Measurements from ENCODE around the gene GOLGA6B.
"Not testable (repeated sequence)": the region's sequence is repeated elsewhere in the genome, so short reads cannot be mapped to it uniquely, and the experiment has no call there.

GOLGA6B gene, protein sequence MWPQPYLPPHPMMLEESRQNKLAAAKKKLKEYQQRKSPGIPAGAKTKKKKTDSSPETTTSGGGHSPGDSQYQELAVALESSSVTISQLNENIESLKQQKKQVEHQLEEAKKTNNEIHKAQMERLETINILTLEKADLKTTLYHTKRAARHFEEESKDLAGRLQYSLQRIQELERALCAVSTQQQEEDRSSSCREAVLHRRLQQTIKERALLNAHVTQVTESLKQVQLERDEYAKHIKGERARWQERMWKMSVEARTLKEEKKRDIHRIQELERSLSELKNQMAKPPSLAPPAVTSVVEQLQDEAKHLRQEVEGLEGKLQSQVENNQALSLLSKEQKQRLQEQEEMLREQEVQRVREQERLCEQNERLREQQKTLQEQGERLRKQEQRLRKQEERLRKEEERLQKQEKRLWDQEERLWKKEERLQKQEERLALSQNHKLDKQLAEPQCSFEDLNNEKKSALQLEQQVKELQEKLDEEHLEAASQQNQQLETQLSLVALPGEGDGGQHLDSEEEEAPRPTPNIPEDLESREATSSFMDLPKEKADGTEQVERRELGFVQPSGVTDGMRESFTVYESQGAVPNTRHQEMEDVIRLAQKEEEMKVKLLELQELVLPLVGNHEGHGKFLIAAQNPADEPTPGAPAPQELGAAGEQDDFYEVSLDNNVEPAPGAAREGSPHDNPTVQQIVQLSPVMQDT

GRCh38 chr15:72654397-72654796 is at the start of gene GOLGA6B:
TSS of gene GOLGA6B (plus strand) at chr15:72654697. CDS start at chr15:72654738, 41 bp downstream.
- not testable (repeated sequence) for DNase-seq (ENCODE audit: extremely low read depth, low read depth); H3K4me3 ChIP-seq (replicated peaks; ENCODE audit: low read depth, low read length)

GRCh38 chr15:72604794-72605193 is 49.7 kb upstream of the GOLGA6B start:
- H3K4me3 ChIP-seq (replicated peaks; ENCODE audit: low read depth, low read length), result no peak overlapping the region
- no peak for DNase-seq (ENCODE audit: extremely low read depth, low read depth)
- TF ChIP-seq, protein P1, sequence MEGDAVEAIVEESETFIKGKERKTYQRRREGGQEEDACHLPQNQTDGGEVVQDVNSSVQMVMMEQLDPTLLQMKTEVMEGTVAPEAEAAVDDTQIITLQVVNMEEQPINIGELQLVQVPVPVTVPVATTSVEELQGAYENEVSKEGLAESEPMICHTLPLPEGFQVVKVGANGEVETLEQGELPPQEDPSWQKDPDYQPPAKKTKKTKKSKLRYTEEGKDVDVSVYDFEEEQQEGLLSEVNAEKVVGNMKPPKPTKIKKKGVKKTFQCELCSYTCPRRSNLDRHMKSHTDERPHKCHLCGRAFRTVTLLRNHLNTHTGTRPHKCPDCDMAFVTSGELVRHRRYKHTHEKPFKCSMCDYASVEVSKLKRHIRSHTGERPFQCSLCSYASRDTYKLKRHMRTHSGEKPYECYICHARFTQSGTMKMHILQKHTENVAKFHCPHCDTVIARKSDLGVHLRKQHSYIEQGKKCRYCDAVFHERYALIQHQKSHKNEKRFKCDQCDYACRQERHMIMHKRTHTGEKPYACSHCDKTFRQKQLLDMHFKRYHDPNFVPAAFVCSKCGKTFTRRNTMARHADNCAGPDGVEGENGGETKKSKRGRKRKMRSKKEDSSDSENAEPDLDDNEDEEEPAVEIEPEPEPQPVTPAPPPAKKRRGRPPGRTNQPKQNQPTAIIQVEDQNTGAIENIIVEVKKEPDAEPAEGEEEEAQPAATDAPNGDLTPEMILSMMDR (IDR thresholded peaks at IDR 0.05; ENCODE audit: low read depth, low read length, missing control alignments), result no peak

DNA sequence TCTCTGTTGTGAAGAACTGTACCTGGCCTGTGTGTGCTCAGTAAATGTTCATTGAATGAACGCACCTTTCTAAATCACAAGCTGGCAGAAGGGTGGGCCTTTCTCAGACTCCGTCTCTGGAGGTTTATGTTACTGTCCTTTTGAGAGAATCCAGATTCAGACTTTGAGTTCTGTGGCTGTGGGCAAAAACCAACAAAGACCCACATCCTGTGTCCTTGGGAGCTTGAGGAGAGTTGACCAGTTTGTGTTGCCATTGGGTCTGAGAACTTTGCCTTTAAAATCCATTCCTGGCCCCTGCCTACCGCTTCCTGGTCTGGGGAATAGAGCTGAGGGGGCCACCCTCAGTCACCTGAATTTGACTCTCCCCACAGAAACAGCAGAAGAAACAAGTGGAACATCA is 46.4 kb upstream of the GOLGA6B start:
- DNase-seq (ENCODE audit: extremely low read depth, low read depth); H3K4me3 ChIP-seq (replicated peaks; ENCODE audit: low read depth, low read length): not testable (repeated sequence)

- peak; percentile 14 for DNase-seq (ENCODE audit: extremely low read depth, low read depth)
- TF ChIP-seq, protein P1 (IDR thresholded peaks at IDR 0.05; ENCODE audit: low read depth, low read length, missing control alignments), result no peak
- H3K4me3 ChIP-seq (replicated peaks; ENCODE audit: low read depth, low read length), result no peak overlapping the region
Measured at GRCh38 chr15:72609862-72610261, 44.6 kb upstream of the GOLGA6B start.

DNA sequence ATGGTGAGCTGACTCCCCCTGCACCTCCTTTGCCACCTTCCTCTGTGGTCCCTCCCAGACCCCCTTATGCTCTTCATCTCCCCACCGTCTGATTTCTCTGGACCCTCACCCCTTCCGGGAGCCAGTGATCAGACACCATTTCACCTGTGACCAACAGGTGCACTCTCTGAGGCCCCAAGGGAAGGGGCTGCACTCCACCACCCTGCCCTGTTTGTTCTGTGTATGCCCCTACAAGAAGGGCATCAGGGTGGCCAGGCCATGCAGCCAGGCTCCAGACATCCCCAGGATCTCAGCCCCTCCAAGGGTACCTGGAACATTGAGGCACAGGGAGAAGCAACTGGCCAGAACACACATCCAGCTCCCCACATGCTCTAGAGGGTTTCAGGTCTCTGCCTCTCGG is 42.2 kb upstream of the GOLGA6B start:
- DNase-seq (ENCODE audit: extremely low read depth, low read depth), result not testable (repeated sequence)

DNA sequence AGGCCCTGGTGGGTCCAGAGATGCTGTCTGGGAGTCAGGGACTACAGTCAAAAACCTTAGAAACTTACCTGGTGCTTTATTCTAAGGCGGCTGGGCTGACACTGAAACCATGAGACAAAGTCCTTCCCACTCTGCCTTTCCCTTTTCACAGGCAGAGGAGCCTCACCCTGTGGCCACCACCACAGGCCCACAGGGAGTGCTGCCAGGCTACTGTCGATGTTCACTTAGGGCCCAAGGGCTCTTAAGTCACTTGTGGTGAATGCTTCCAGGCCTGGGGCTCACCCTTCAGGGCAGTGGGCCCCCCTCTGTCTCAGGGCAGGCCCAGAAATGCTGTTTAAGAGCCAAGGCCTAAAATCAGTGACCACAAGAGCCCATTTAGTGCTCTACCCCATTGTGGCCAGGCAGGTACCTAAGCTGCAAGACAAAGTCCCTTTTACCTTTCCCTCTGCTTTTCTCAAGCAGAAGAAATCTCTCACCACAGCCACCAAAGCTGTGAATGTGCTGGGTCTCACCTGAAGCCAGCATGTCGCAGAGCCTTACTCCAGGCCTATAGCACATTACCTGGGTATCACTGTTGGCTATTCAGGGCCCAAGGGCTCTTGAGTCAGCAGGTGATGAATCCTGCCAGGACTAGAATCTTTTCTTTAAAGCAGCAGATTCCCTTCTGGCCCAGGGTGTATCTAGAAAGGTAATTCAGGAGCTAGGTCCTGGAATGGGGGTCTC is 39.5 kb upstream of the GOLGA6B start:
- no peak overlapping the region for H3K4me3 ChIP-seq (replicated peaks; ENCODE audit: low read depth, low read length)
- no peak for DNase-seq (ENCODE audit: extremely low read depth, low read depth)

More for the DNA sequence above, 42.2 kb upstream of the GOLGA6B start:
- H3K4me3 ChIP-seq (replicated peaks; ENCODE audit: low read depth, low read length), result not testable (repeated sequence)

GRCh38 chr15:72615533-72616233 is 38.8 kb upstream of the GOLGA6B start:
- not testable (repeated sequence) for H3K4me3 ChIP-seq (replicated peaks; ENCODE audit: low read depth, low read length); DNase-seq (ENCODE audit: extremely low read depth, low read depth)

More for the DNA sequence above, 39.5 kb upstream of the GOLGA6B start:
- TF ChIP-seq, protein P1 (IDR thresholded peaks at IDR 0.05; ENCODE audit: low read depth, low read length, missing control alignments), result no peak

- H3K4me3 ChIP-seq (replicated peaks; ENCODE audit: low read depth, low read length), result no peak overlapping the region
- no peak for DNase-seq (ENCODE audit: extremely low read depth, low read depth)
- TF ChIP-seq, protein P1 (IDR thresholded peaks at IDR 0.05; ENCODE audit: low read depth, low read length, missing control alignments), result no peak
Measured at GRCh38 chr15:72616491-72617210, 37.8 kb upstream of the GOLGA6B start.

DNA sequence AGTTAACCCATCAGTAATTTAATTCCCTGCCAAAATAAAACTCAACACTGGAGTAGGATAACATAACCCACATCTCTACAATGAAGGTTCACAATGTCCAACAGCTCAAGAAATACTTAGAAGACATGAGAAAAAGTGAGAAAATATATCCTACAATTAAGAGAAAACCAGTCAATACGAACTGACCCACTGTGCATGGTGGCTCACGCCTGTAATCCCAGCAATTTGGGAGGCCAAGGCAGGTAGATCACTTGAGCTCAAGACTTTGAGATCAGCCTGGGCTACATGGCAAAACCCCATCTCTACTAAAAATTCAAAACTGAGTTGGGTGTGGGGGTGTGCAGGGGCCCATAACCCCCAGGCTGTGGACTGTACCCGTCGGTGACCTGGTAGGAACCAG is 30.6 kb upstream of the GOLGA6B start:
- not testable (repeated sequence) for H3K4me3 ChIP-seq (replicated peaks; ENCODE audit: low read depth, low read length); DNase-seq (ENCODE audit: extremely low read depth, low read depth)

DNA sequence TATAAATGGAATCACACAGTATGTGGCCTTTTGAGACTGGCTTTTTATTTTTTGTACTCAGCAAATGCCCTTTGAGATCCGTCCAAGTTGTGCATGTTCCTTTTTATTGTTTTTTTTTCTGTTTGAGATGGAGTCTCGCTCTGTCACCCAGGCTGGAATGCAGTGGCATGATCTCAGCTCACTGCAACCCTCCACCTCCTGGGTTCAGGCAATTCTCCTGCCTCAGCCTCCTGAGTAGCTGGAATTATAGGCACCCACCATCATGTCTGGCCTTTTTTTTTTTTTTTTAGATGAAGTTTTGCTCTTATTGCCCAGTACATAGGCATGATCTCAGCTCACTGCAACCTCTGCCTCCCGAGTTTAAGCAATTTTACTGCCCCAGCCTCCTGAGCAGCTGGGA is 28.3 kb upstream of the GOLGA6B start:
- not testable (repeated sequence) for DNase-seq (ENCODE audit: extremely low read depth, low read depth)

DNA sequence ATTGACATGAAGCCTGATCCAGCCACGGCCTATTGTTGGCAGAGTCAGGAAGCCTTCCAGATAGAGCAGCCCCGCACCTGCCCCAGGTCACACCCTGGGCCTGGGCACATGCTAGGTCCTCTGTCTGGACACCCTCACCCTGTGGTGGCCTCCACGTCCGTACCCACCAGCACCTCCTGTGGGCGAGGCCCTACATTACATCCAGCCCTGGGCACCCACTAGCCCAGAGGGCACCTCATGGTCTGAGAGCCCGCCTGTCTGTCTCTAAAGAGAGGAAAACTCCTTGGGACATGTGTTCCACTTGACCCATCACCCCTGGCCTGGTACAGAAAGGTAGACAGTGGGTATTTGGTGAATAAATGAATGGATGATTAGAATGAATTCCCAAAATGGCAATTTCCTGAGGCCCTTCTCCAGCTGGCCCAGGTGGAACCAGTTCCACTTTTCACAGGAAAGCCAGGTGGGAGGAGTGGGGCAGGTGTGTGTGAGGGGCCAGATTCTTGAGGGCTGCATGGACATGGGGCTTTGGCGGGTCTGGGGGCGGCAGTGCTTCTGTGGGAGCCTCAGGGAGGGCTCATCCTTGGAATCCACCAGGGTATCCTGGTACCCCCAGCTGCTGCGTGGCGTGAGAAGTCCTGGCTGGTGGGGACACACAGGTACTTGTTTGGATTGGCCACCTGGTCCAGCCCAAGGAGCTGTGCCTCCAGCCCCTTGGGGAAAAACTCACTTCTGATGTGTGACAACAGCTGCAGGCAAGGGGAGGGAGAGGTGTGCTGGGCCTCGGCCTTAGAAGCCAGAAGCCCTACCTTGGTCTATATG is 26.0 kb upstream of the GOLGA6B start:
- H3K4me3 ChIP-seq (replicated peaks; ENCODE audit: low read depth, low read length); DNase-seq (ENCODE audit: extremely low read depth, low read depth): not testable (repeated sequence)

More for the DNA sequence above, 28.3 kb upstream of the GOLGA6B start:
- not testable (repeated sequence) for H3K4me3 ChIP-seq (replicated peaks; ENCODE audit: low read depth, low read length)

All from HFF-Myc (cell line).